HG03571 (cell line): ENCODE data around the gene STX3.

Experiments
- ATAC-seq: cut with Tn5 transposase; IDR thresholded peaks from one replicate; pipeline ENCODE4 v1.9.1; 2021; ENCODE audit not compliant: unreplicated experiment

STX3 gene

GRCh38 chr11:59754859-59755700 is at the start of gene STX3:
Gene STX3, plus strand, starts transcription at chr11:59755376. Its CDS starts 230 bp downstream, at chr11:59755606.
- peak; percentile 83 for ATAC-seq

- ATAC-seq, result no peak
Observed at GRCh38 chr11:59706518-59707285, 48.5 kb upstream of the STX3 start.

- ATAC-seq, result no peak
Observed at GRCh38 chr11:59707371-59707770, 47.8 kb upstream of the STX3 start.

DNA sequence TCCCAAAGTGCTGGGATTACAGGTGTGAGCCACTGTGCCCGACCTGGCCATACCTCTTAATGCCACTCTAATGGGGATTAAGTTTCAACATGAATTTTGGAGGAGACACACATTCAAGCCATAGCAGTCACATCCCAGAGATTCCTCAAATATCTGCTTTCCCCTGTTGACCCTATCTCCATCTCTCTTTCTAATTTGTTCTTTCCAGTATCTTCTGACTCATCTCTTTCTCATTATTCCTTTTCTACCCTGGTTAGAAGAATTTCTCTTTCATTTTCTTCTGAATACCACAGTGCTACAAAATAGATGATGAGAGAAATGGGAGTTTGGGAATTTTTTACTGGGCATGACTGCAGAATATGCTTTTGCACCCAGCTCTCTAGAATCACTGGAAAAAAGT is 46.6 kb upstream of the STX3 start:
- no peak for ATAC-seq

DNA sequence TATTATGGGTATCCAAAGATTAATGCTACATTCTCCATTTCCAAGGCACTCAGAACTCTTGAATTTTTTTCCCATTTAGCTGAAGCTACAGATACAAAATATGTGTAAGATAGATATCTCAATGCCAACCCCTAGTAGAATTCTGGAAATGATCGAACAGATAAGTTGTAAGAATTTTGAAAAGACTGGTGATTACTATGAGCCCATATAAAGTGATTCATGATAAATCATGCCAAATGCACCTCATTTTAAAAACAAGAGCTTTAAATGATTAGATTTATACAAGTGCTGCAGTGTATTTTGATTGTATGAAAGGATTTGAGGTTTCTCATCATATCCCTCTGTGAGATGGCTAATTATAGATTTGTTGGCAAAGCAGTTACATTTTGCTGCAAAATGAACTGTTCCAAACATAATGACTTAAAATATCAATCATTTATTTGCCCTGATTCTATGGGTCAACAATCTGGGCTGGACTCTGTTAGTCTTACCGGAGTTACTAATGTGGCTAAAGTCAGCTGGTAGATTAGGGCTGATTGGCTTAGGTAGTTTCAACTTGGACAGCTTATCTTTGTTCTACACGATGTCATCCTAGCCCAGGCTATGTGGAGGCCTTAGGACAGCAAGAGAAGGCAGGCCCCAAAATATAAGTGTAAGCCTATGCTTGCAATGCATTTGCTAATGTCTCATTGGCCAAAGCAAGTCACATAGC is 44.9 kb upstream of the STX3 start:
- ATAC-seq, result no peak

DNA sequence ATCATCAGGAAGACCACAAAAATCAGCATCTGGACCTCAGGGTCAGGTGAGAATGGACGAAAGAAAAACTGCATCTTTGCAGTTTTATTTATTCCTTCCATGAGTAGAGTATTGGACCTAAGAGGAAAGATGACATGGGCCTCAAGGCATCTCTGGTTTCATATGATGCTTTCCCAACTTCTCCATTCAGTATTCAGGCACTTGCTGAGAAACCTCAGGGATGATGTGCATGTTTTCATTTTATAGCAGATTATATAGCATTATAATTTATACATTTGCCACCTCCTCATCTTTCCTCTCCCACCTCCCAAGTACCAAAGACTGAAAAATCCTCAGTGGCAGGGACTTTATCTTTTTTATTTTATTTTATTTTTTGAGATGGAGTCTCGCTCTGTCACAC is 41.4 kb upstream of the STX3 start, which contains the start of gene OR10V1:
Gene OR10V1 (minus strand): TSS at position 101 of the 400 bp plus-strand sequence. CDS start 0 bp downstream, at position 101.
- ATAC-seq, result no peak

DNA sequence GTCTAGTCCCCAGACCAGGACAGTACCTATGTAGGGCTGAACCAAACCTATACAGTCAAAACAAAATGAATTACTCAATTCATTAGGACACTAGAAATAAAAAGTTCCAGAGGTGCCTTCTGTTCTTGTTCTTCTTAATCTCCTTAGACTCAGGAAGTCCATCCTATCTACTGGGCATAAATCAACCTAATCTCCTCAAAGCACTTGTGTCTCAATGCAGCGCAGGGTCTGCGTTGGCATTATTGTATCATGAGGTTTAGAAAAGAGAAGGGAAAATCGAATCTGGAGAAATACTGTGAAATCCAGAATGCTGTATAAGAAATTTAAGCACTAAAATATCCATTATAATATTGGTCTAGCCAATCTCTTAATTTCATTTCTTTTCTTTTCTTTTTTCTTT is 39.1 kb upstream of the STX3 start:
- no peak for ATAC-seq

DNA sequence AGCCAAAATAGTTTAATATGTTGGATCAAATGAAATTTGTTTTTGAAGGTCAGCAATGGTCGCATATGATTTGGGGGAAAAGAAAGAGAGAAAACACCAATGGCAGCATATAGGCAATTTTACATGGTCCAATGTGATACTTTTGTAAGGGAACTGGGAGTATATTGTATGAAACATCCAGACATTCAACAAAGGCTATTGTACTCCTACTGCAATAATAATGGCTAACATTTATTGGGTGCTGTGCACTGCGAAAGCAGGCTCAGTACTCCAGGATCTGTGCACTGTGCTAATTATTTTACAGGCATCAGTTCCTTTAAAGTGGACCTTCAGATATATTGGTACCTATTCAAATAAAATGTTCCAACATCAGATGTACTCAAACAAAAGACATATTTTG is 35.6 kb upstream of the STX3 start:
- ATAC-seq, result no peak

DNA sequence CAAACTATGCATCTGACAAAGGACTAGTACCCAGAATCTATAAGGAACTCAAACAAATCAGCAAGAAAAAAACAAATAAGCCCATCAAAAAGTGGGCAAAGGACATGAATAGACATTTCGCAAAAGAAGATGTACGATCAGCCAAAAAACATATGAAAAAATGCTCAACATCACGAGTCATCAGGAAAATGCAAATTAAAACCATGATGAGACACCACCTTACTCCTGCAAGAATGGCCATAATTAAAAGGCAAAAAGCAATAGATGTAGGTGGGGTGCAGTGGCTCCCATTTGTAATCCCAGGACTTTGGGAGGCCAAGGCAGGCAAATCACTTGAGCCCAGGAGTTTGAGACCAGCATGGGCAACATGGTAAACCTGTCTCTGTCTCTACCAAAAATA is 31.1 kb upstream of the STX3 start:
- ATAC-seq, result no peak

GRCh38 chr11:59727426-59727825 is 27.8 kb upstream of the STX3 start:
- ATAC-seq, result no peak

DNA sequence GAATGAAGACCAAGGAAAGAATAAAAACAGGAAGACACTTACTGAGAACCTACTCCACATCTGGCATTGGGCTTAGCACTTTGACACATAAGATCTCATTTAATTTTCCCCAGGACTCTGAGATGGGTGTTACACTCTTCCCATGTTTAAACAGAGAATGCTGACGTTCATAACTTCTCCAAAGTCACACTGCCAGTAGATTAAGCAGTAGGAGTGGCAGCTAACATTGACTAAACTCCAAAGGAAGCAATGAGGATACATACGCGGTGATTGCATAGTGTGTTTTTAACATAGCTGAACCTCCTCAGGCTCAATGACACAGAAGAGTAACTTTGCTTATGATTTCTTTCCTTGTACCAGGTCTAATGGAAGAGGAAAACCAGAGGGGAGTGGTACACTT is 27.0 kb upstream of the STX3 start:
- ATAC-seq, result no peak

DNA sequence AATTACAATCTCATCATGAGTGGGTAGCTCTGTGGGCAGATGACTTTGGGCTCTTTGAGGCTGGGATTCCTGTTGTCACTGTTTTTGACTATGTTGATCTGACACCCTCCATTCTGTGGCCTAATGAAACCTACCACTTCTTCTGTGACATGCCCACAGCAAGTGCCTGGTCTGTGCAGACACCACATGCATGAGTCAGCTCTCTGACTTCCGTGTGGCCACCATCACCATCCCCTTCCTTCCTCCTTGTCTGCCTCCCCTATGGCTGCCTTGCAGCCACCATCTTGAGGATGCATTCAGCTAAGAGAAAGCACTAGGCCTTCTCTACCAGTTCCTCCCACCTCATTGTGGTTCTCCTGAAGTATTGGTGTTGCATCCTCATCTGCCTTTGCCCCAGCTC is 26.3 kb upstream of the STX3 start:
- ATAC-seq, result no peak

DNA sequence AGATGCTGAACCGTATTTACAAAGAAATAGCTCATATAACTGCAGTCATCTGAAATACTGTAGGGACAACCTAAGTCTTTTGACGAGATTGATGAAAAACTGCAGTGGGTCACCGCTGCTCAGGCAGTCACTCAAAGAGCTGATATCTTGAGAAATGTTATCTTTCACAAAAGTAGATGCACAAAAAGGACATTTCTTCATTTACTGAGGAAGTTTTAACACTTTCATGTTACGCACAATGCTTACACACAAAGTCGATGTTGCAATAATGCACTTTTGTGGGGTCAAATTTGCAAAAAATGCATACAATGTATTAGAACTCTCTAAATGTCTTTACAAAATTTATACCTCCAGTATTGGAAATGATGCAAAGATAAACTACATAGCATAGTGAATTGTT is 25.3 kb upstream of the STX3 start:
- no peak for ATAC-seq

DNA sequence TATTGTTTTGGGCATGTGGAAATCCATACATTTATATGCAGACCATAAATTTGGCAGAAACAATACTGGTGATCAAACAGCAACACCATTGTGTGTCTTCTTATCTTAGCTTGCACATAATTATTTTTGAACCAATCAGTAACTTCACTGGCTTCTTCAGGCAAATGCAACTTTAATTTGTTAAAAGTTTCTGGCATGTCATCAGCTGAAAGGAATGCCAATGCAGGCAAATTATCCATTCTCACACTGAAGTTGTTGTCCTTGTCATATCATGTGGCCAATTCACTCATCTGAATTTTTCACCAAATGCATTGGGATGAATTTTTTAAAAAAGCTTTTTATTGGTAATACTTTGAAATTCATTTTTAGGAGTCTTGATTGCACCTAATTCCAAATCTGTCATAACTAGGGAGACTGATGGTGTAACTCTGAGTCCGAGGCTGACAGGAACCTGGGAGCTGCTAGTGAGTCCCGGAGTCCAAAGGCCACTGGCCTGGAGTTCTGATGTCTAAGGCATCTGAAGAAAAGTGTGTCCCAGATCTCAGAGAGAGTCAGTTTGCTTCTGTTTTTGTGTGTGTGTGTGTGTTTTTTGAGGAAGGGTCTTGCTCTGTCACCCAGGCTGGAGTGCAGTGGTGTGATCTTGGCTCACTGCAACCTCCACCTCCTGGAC is 24.1 kb upstream of the STX3 start:
- no peak for ATAC-seq

DNA sequence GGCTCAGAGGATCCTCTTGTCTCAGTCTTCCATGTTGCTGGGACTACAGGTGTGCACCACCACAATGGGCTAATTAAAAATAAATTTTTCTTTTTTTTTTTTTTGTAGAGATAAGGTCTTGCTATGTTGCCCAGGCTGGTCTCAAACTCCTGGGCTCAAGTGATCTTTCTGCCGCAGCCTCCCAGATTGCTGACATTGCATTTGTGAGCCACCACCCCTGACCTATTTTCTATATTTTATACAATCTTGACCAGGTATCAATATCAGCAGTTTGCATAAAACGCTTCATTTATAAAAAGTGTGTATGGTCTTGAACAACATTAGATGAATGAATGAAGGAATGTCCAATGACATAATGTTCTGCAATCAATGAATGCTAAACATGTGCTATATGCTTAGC is 9.1 kb upstream of the STX3 start:
- no peak for ATAC-seq

DNA sequence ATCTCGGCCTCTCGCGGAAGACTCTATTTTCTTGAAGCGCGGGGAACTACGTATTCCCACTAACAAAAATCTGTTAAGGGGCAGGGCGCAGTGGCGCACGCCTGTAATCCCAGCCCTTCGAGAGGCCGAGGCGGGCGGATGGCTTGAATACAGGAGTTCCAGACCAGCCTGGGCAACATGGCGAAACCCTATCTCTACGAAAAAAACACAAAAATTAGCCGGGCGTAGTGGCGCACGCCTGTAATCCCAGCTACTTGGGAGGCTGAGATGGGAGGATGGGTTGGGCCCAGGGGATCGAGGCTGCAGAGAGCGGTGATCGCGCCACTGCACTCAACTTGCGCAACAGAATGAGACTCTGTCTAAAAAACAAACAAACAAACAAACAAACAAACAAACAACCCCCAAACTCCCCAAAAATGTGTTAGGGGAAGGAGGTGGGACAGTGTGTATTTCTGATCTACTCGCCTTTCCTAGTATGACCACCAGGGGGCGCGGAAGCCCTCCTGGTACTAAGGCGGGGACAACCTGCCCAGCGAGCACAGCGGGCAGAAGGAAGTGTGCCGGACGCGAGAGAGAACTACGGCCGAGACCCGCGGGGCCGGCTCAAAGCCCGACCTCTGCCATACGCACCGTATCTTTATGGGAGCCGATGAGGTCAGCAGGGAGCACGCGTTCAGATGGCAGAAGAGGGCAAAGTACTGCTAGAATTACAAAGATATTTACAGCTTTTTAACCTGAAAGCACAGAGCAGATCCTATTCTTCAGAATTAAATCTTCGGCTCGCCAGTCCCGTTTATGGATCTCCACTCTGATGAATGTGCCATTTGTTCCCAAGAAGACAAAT is 1.3 kb upstream of the STX3 start:
- ATAC-seq, result peak; percentile 71

DNA sequence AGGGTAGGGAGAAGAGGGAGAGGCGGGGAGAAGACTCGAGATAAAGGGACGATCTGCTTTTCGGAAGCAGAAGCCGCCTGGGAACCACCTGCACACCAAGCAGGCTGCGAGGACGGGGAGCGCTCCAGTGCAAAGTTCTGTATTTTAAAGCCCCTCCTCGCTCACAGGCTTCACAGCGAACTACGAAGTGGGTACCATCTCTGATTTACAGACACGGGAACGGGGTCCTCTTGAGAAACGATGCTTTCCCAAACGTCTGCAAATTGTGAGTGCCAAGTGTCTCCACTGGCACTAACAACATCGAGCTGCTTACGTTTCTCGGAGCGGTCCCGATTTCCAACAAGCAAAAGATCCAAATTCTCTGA is 700 bp upstream of the STX3 start:
- ATAC-seq, result no peak

GRCh38 chr11:59755701-59756557 is 753 bp downstream of the STX3 start:
- ATAC-seq, result no peak

DNA sequence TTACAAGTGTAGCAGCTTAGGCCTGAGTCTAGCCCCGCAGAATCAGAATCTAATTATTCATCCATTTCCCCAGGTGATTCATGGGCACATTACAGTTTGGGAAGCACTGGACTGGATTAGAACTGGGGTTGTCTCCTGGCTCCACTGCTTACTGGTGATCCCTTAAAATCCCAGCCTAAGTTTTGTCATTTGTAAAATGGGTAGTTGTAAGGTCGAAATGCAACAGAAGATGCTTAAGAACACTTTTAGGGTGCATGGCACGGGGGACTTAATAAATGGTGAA is 1.3 kb downstream of the STX3 start:
- ATAC-seq, result no peak

DNA sequence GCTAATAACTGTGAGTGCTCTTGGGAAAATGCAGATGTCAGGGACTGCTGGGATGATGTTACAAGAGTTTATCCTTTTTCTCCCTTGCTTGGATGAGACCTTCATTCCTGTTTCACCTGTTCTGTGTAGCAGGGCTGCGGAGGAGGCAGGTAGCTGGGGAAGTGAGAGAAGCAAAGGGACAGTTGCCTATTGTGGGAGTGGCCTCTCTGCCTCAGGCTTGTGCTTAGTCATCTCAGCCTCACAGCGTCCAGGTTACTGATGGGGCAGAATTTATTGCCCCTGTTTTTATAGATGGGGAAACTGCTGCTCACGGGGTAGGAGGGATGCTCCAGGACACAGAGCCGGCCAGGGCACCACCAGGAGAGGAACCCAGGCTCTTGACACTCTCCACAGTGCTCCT is 1.7 kb downstream of the STX3 start:
- no peak for ATAC-seq
